ENCODE results near the gene MAGI2. TPM values are rescaled to one million over a fixed set of nuclear protein-coding genes. Genes with fewer than 3 reads are reported as not detected.

MAGI2 gene
- total and polyA plus RNA-seq, 2 experiments from 2014 or later = 3.5 to 4.1 TPM

DNA sequence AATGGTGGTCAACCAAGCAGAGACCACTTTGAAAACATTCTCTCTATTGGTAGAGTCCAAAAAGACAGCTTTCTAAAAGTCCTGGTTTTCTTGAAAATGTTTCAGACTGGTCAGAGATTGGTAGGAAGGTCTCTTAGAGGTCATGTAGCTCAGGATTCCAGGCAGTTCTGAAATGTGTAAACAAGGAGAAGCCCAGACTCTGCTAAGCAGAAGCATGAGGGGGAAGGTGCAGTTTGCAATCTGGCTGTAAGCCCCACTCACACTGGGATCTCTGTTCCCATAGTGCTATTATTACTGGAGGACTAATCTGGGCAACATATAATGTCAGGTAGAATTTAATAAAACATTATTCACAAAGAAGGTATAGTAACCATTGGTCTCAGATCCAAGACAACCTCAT lies 101.1 kb downstream of the MAGI2 start:
- Histone ChIP-seq H3K9me3 (ENCODE audit: low read depth) (no peaks in the 10 kb centered on the region), H3F3A (ENCODE audit: insufficient read depth) (no peaks in the 10 kb centered on the region), H3K27me3 (replicated peaks; ENCODE audit: insufficient read depth) (no peaks in the 10 kb centered on the region), H2AFZ (no peak overlapping the region), H3K9me2 (ENCODE audit: insufficient read depth) (no peaks in the 10 kb centered on the region), H3K4me3 (no peak overlapping the region), H3K4me2 (ENCODE audit: unreplicated experiment) (no peak overlapping the region), H3K9ac (no peak overlapping the region), H3K27ac (no peak overlapping the region), H3K4me1 (ENCODE audit: insufficient read depth) (no peaks in the 10 kb centered on the region), H3K36me3 (ENCODE audit: low read depth) (no peaks in the 10 kb centered on the region), H4K20me1 (ENCODE audit: insufficient read depth) (no peaks in the 10 kb centered on the region), H3K79me2 (ENCODE audit: insufficient read depth) (no peaks in the 10 kb centered on the region)
- no peak for TF ChIP-seq EZH2phosphoT487 (IDR thresholded peaks at IDR 0.05; ENCODE audit: insufficient read depth, low read depth)
- no peak for TF ChIP-seq EZH2 (IDR thresholded peaks at IDR 0.05; ENCODE audit: insufficient read depth, poor library complexity, severe bottlenecking)
- in situ Hi-C loops (cut with MboI) = no loop called here
- DNase-seq = no peak

DNA sequence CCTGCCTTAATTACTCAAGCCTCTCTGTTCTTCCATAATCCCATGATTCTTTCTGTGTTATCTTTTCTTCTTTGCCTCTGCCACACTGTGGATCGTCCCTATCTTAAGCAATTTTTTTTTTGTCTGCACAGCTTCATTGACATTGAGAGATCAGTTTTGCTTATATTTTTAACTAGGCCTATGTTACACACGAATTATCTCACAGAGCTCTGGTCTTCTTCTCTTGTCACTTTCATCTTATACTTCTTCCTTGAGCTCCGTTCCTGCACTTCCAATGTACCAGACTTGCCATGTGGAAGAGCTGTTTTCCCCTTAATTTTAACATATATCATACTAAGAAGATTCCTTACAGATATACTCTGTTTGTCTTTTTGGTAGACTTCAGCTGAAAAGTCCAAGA lies 106.1 kb downstream of the MAGI2 start:
- in situ Hi-C loops (cut with MboI) = no loop called here
- H3K79me2 ChIP-seq (ENCODE audit: insufficient read depth) = no peaks in the 10 kb centered on the region
- H2AFZ ChIP-seq = 0 out of 2 replicates have a peak overlapping the region, but pooled peaks have one; percentile 4
- no peak for DNase-seq
- H3K4me1 ChIP-seq (ENCODE audit: insufficient read depth) = no peaks in the 10 kb centered on the region
- H3K4me2 ChIP-seq (ENCODE audit: unreplicated experiment) = no peak overlapping the region
- no peaks in the 10 kb centered on the region for H4K20me1 ChIP-seq (ENCODE audit: insufficient read depth)
- no peak overlapping the region for H3K4me3 ChIP-seq
- H3K9ac ChIP-seq = no peak overlapping the region
- H3K9me3 ChIP-seq (ENCODE audit: low read depth) = no peaks in the 10 kb centered on the region
- no peaks in the 10 kb centered on the region for H3F3A ChIP-seq (ENCODE audit: insufficient read depth)
- H3K9me2 ChIP-seq (ENCODE audit: insufficient read depth) = no peaks in the 10 kb centered on the region
- no peak for TF ChIP-seq EZH2phosphoT487 (IDR thresholded peaks at IDR 0.05; ENCODE audit: insufficient read depth, low read depth)
- TF ChIP-seq EZH2 (IDR thresholded peaks at IDR 0.05; ENCODE audit: insufficient read depth, poor library complexity, severe bottlenecking) = no peak
- no peak overlapping the region for H3K27ac ChIP-seq
- 54 to 66% methylated on average over 3 of the region's 3 CpGs for WGBS, 2 experiments (ENCODE audit: low coverage in 1 of 2, low lambda C conversion rate in 2 of 2, missing lambda C conversion rate in 2 of 2)
- H3K27me3 ChIP-seq (replicated peaks; ENCODE audit: insufficient read depth) = no peaks in the 10 kb centered on the region
- no peaks in the 10 kb centered on the region for H3K36me3 ChIP-seq (ENCODE audit: low read depth)

DNA sequence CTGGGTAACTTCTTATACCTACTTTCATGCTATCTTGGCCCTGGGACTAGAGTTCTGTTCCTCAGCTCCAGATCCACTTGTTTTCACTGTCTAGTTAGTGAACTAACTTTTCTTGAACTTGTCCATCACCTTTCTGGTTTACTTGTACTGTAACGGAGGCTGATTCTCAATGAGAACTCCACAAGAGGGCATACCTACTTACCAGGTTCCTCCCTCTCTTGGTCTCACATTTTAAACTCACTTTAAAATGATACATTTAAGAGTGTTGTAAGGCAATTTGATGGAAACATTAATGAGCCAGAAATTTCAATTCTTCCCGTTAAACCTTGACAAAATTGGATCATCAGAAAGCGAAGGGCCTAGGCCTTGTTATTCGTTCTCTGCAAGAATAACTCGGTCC lies 111.6 kb downstream of the MAGI2 start:
- no peak overlapping the region for H3K4me2 ChIP-seq (ENCODE audit: unreplicated experiment)

DNA sequence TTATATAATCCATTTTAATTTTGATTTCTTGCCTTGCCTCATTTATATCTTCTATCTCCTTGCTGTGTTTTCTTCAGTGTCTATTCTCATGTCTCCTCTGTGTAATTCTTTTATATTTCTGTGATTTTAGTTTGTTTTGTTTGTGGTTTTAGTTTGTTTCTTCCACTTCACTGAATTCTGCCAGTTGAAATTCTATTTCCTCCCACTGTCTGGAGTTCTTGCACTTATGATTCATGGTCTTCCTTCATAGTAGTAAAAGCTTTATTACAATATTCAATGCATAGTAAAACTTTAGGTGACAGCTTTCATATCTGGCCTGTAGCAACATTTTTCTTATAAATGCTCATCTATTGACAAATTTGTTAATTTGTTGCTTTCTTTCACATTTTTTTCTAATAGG lies 113.3 kb downstream of the MAGI2 start:
- TF ChIP-seq EZH2 (IDR thresholded peaks at IDR 0.05; ENCODE audit: insufficient read depth, poor library complexity, severe bottlenecking) (no peak), EZH2phosphoT487 (IDR thresholded peaks at IDR 0.05; ENCODE audit: insufficient read depth, low read depth) (no peak)
- H3K4me3 ChIP-seq = no peak overlapping the region
- no peaks in the 10 kb centered on the region for H3F3A ChIP-seq (ENCODE audit: insufficient read depth)
- H3K27me3 ChIP-seq (replicated peaks; ENCODE audit: insufficient read depth) = no peaks in the 10 kb centered on the region
- no peak overlapping the region for H3K4me2 ChIP-seq (ENCODE audit: unreplicated experiment)
- no peaks in the 10 kb centered on the region for H3K79me2 ChIP-seq (ENCODE audit: insufficient read depth)
- 0 out of 2 replicates have a peak, but pooled peaks cover 6% of the 10 kb centered on the region for H3K9me2 ChIP-seq (ENCODE audit: insufficient read depth)
- H2AFZ ChIP-seq = no peak overlapping the region
- no peak overlapping the region for H3K9ac ChIP-seq
- 0 out of 2 replicates have a peak, but pooled peaks cover 6% of the 10 kb centered on the region for H3K4me1 ChIP-seq (ENCODE audit: insufficient read depth)
- H3K27ac ChIP-seq = no peak overlapping the region
- H3K9me3 ChIP-seq (ENCODE audit: low read depth) = no peaks in the 10 kb centered on the region
- no peaks in the 10 kb centered on the region for H4K20me1 ChIP-seq (ENCODE audit: insufficient read depth)
- no peaks in the 10 kb centered on the region for H3K36me3 ChIP-seq (ENCODE audit: low read depth)
- DNase-seq = peak; percentile 16
- in situ Hi-C loops (cut with MboI) = no loop called here

More for the DNA sequence above, 111.6 kb downstream of the MAGI2 start:
- Histone ChIP-seq H3K27me3 (replicated peaks; ENCODE audit: insufficient read depth) (no peaks in the 10 kb centered on the region), H3K4me1 (ENCODE audit: insufficient read depth) (0 out of 2 replicates have a peak, but pooled peaks cover 6% of the 10 kb centered on the region), H3K36me3 (ENCODE audit: low read depth) (no peaks in the 10 kb centered on the region), H3F3A (ENCODE audit: insufficient read depth) (no peaks in the 10 kb centered on the region), H3K9me3 (ENCODE audit: low read depth) (no peaks in the 10 kb centered on the region), H3K4me3 (no peak overlapping the region), H4K20me1 (ENCODE audit: insufficient read depth) (no peaks in the 10 kb centered on the region), H3K27ac (no peak overlapping the region), H3K9ac (no peak overlapping the region), H3K9me2 (ENCODE audit: insufficient read depth) (0 out of 2 replicates have a peak, but pooled peaks cover 6% of the 10 kb centered on the region), H3K79me2 (ENCODE audit: insufficient read depth) (no peaks in the 10 kb centered on the region), H2AFZ (no peak overlapping the region)
- TF ChIP-seq EZH2phosphoT487 (IDR thresholded peaks at IDR 0.05; ENCODE audit: insufficient read depth, low read depth) = no peak
- no peak for TF ChIP-seq EZH2 (IDR thresholded peaks at IDR 0.05; ENCODE audit: insufficient read depth, poor library complexity, severe bottlenecking)
- DNase-seq = no peak
- in situ Hi-C loops (cut with MboI) = no loop called here
- 96% methylated on average over 5 of the region's 5 CpGs for WGBS, 2 experiments (ENCODE audit: low coverage in 1 of 2, low lambda C conversion rate in 2 of 2, missing lambda C conversion rate in 2 of 2)
